Measurements from ENCODE around the gene COL4A1.

The COL4A1 gene

GRCh38 chr13:110217811-110218210 lies 89.1 kb downstream of the COL4A1 start:
- Histone ChIP-seq H4K20me1 (ENCODE audit: insufficient read depth, low read length, poor library complexity, severe bottlenecking) (no peaks in the 10 kb centered on the region), H3F3A (ENCODE audit: low read depth) (no peaks in the 10 kb centered on the region), H3K9ac (ENCODE audit: low read depth, low read length, poor library complexity, severe bottlenecking) (no peak overlapping the region)

GRCh38 chr13:110217085-110217484 lies 89.9 kb downstream of the COL4A1 start:
- Histone ChIP-seq H4K20me1 (ENCODE audit: insufficient read depth, low read length, poor library complexity, severe bottlenecking) (no peaks in the 10 kb centered on the region), H3K9ac (ENCODE audit: low read depth, low read length, poor library complexity, severe bottlenecking) (no peak overlapping the region), H3K4me2 (ENCODE audit: low read depth, low read length, poor library complexity, severe bottlenecking) (no peak overlapping the region), H3K4me1 (ENCODE audit: insufficient read depth, low read length, poor library complexity, severe bottlenecking) (no peaks in the 10 kb centered on the region), H3F3A (ENCODE audit: low read depth) (no peaks in the 10 kb centered on the region), H3K9me2 (replicated peaks; ENCODE audit: low read depth, low read length) (no peaks in the 10 kb centered on the region), H3K27me3 (ENCODE audit: insufficient read depth, low read length, poor library complexity, severe bottlenecking) (no peaks in the 10 kb centered on the region), H3K4me3 (ENCODE audit: low read length, poor library complexity, severe bottlenecking) (no peak overlapping the region), H2AFZ (ENCODE audit: low read length) (no peak overlapping the region), H3K79me2 (ENCODE audit: insufficient read depth, low read length) (no peaks in the 10 kb centered on the region), H3K36me3 (ENCODE audit: insufficient read depth, low read length) (no peaks in the 10 kb centered on the region), H3K9me3 (ENCODE audit: insufficient read depth, low read depth, low read length) (no peaks in the 10 kb centered on the region)
- TF ChIP-seq EZH2phosphoT487 (IDR thresholded peaks at IDR 0.05; ENCODE audit: borderline replicate concordance), result no peak
- TF ChIP-seq CTCF (conservative IDR thresholded peaks at IDR 0.05; ENCODE audit: low read length), result no peak

More at GRCh38 chr13:110217811-110218210, 89.1 kb downstream of the COL4A1 start:
- Histone ChIP-seq H2AFZ (ENCODE audit: low read length) (no peak overlapping the region), H3K27me3 (ENCODE audit: insufficient read depth, low read length, poor library complexity, severe bottlenecking) (no peaks in the 10 kb centered on the region), H3K4me1 (ENCODE audit: insufficient read depth, low read length, poor library complexity, severe bottlenecking) (no peaks in the 10 kb centered on the region), H3K79me2 (ENCODE audit: insufficient read depth, low read length) (no peaks in the 10 kb centered on the region), H3K36me3 (ENCODE audit: insufficient read depth, low read length) (no peaks in the 10 kb centered on the region), H3K9me3 (ENCODE audit: insufficient read depth, low read depth, low read length) (no peaks in the 10 kb centered on the region), H3K9me2 (replicated peaks; ENCODE audit: low read depth, low read length) (no peaks in the 10 kb centered on the region), H3K4me2 (ENCODE audit: low read depth, low read length, poor library complexity, severe bottlenecking) (no peak overlapping the region), H3K4me3 (ENCODE audit: low read length, poor library complexity, severe bottlenecking) (no peak overlapping the region)
- TF ChIP-seq EZH2phosphoT487 (IDR thresholded peaks at IDR 0.05; ENCODE audit: borderline replicate concordance) (no peak), CTCF (conservative IDR thresholded peaks at IDR 0.05; ENCODE audit: low read length) (no peak)

GRCh38 chr13:110216398-110217041 lies 90.4 kb downstream of the COL4A1 start:
- no peak overlapping the region for H3K4me2 ChIP-seq (ENCODE audit: low read depth, low read length, poor library complexity, severe bottlenecking)

More at GRCh38 chr13:110216398-110217041, 90.4 kb downstream of the COL4A1 start:
- Histone ChIP-seq H3F3A (ENCODE audit: low read depth) (no peaks in the 10 kb centered on the region), H3K27me3 (ENCODE audit: insufficient read depth, low read length, poor library complexity, severe bottlenecking) (no peaks in the 10 kb centered on the region), H3K4me1 (ENCODE audit: insufficient read depth, low read length, poor library complexity, severe bottlenecking) (no peaks in the 10 kb centered on the region), H3K4me3 (ENCODE audit: low read length, poor library complexity, severe bottlenecking) (no peak overlapping the region), H2AFZ (ENCODE audit: low read length) (no peak overlapping the region), H3K9me2 (replicated peaks; ENCODE audit: low read depth, low read length) (no peaks in the 10 kb centered on the region), H3K79me2 (ENCODE audit: insufficient read depth, low read length) (no peaks in the 10 kb centered on the region), H3K9ac (ENCODE audit: low read depth, low read length, poor library complexity, severe bottlenecking) (no peak overlapping the region), H4K20me1 (ENCODE audit: insufficient read depth, low read length, poor library complexity, severe bottlenecking) (no peaks in the 10 kb centered on the region), H3K36me3 (ENCODE audit: insufficient read depth, low read length) (no peaks in the 10 kb centered on the region), H3K9me3 (ENCODE audit: insufficient read depth, low read depth, low read length) (no peaks in the 10 kb centered on the region)
- TF ChIP-seq EZH2phosphoT487 (IDR thresholded peaks at IDR 0.05; ENCODE audit: borderline replicate concordance) (no peak), CTCF (conservative IDR thresholded peaks at IDR 0.05; ENCODE audit: low read length) (no peak)

All from Loucy (cell line).